Tibial artery (tissue), 4 donors: Measurements from ENCODE around the gene ATXN7.

Experiments used
- DNase-seq, 2 donors: peaks; one replicate each; pipeline ENCODE4 v3.0.0-alpha.2; 2019
- H3K27ac ChIP-seq, 2 donors: fragments of 200-600 bp; sonication (generic) in 1 of 2; 1 replicate in 1 of 2; 2 replicates in 1 of 2; pipeline ENCODE4 v1.5.1; 2018 to 2019; ENCODE audit warnings: mild to moderate bottlenecking in 1 of 2
- H3K27me3 ChIP-seq, 2 donors: fragments of 200-600 bp; sonication (generic) in 1 of 2; one replicate each; pipeline versions ENCODE4 v1.5.1 to v1.6.0; 2016 to 2019
- H3K36me3 ChIP-seq, 3 donors: fragments of 200-600 bp; sonication (generic) in 2 of 3; one replicate each; pipeline ENCODE4 v1.5.1; 2016 to 2019; ENCODE audit warnings: mild to moderate bottlenecking in 2 of 3
- H3K4me1 ChIP-seq, 4 donors: fragments of 200-600 bp; sonication (generic) in 2 of 4; 1 replicate in 3 of 4; 2 replicates in 1 of 4; pipeline ENCODE4 v1.5.1; 2016 to 2019
- H3K4me3 ChIP-seq, 2 donors: fragments of 200-600 bp; sonication (generic) in 1 of 2; 1 replicate in 1 of 2; 2 replicates in 1 of 2; pipeline ENCODE4 v1.5.1; 2018 to 2019; ENCODE audit warnings: mild to moderate bottlenecking in 2 of 2
- H3K9me3 ChIP-seq, 3 donors: fragments of 200-600 bp; sonication (generic) in 1 of 3; one replicate each; pipeline ENCODE4 v1.5.1; 2016 to 2019
- CTCF ChIP-seq, 2 experiments: fragments of 200-600 bp in 1 of 2; fragments of 450-650 bp in 1 of 2; IDR thresholded peaks; one replicate each; pipeline ENCODE4 v1.5.1; 2017 to 2019; ENCODE audit warnings: antibody characterized with exemption in 2 of 2, mild to moderate bottlenecking in 1 of 2, moderate library complexity in 1 of 2
- intact Hi-C: fragments of 100-400 bp; cut with DNase I; formaldehyde crosslinking; loops from one replicate; pipeline ENCODE4 v1.15.0; 2023; ENCODE audit warnings: low total_unique reads

The ATXN7 gene

DNA sequence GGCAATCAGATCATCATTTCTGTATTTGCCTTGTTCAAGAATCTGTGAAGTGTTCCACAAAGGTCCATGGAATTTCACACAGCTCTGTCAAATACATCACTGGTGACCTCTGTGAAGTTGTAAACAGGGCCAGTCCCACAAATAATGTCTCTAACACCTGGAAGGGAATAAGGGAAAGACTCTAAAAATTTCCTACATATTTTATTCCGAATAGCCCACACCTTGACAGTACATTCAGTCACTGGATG, 44.6 kb upstream of the ATXN7 start, which contains the start of gene C3orf49:
C3orf49 (plus strand) TSS at position 149 of the 248 bp plus-strand sequence. CDS start 173 bp downstream, outside the sequence.
- no peak within 1 kb of the TSS for H3K4me3 ChIP-seq
- intact Hi-C loops: loop anchor here (5.0 to 10.0 kb wide), 2 partner anchors 467 to 1194 kb away; no protein-coding TSS in a partner anchor

GRCh38 chr3:63824309-63824708, 39.4 kb upstream of the ATXN7 start:
- intact Hi-C loops: no loop called here
- Histone ChIP-seq H3K4me1 (no peaks in the 10 kb centered on the region), H3K4me3 (no peak overlapping the region), H3K27me3 (no peaks in the 10 kb centered on the region), H3K27ac (no peak overlapping the region), H3K9me3 (no peaks in the 10 kb centered on the region), H3K36me3 (peaks cover 0 to 11% (median 7%) of the 10 kb centered on the region in 3 donors)
- no peak for TF ChIP-seq CTCF (IDR thresholded peaks at IDR 0.05)
- no peak for DNase-seq

More for the DNA sequence above, 44.6 kb upstream of the ATXN7 start, which contains the start of gene C3orf49:
- no peak for DNase-seq
- Histone ChIP-seq H3K27me3 (no peaks in the 10 kb centered on the region), H3K9me3 (no peaks in the 10 kb centered on the region), H3K4me1 (no peaks in the 10 kb centered on the region), H3K36me3 (no peaks in the 10 kb centered on the region), H3K27ac (no peak within 1 kb of the TSS)
- TF ChIP-seq CTCF (IDR thresholded peaks at IDR 0.05): no peak

GRCh38 chr3:63830526-63830925, 33.1 kb upstream of the ATXN7 start:
- H3K27me3 ChIP-seq: no peaks in the 10 kb centered on the region
- no peak overlapping the region for H3K4me3 ChIP-seq
- no peak for DNase-seq
- H3K4me1 ChIP-seq: no peaks in the 10 kb centered on the region
- peaks cover 55 to 65% (median 62%) of the 10 kb centered on the region in 3 donors for H3K36me3 ChIP-seq
- intact Hi-C loops: no loop called here
- no peaks in the 10 kb centered on the region for H3K9me3 ChIP-seq
- no peak for TF ChIP-seq CTCF (IDR thresholded peaks at IDR 0.05)
- no peak overlapping the region for H3K27ac ChIP-seq

DNA sequence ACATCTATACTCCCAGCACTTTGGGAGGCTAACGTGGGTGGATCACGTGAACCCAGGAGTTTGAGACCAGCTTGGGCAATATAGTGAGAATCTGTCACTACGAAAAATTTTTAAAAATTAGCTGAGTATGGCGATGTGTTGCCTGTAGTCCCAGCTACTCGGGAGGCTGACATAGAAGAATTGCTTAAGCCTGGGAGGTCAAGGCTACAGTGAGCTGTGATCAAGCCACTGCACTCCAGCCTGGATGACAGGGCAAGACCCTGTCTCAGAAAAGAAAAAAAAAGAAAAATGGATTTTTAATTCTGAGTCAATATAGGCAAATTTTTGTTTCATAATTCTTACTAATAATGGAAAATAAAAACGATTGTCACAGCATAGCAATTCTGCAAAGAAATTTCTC, 31.3 kb upstream of the ATXN7 start:
- intact Hi-C loops: no loop called here
- Histone ChIP-seq H3K9me3 (no peaks in the 10 kb centered on the region), H3K4me3 (no peak overlapping the region), H3K27ac (no peak overlapping the region), H3K4me1 (no peaks in the 10 kb centered on the region), H3K36me3 (peaks cover 55 to 67% (median 61%) of the 10 kb centered on the region in 3 donors), H3K27me3 (no peaks in the 10 kb centered on the region)
- TF ChIP-seq CTCF (IDR thresholded peaks at IDR 0.05): no peak
- no peak for DNase-seq

GRCh38 chr3:63841704-63842103, 22.0 kb upstream of the ATXN7 start:
- no peak for DNase-seq
- no peak overlapping the region for H3K27ac ChIP-seq
- TF ChIP-seq CTCF (IDR thresholded peaks at IDR 0.05): no peak
- no peaks in the 10 kb centered on the region for H3K9me3 ChIP-seq
- H3K27me3 ChIP-seq: no peaks in the 10 kb centered on the region
- intact Hi-C loops: no loop called here
- no peaks in the 10 kb centered on the region for H3K4me1 ChIP-seq
- no peaks in the 10 kb centered on the region for H3K36me3 ChIP-seq
- no peak overlapping the region for H3K4me3 ChIP-seq

DNA sequence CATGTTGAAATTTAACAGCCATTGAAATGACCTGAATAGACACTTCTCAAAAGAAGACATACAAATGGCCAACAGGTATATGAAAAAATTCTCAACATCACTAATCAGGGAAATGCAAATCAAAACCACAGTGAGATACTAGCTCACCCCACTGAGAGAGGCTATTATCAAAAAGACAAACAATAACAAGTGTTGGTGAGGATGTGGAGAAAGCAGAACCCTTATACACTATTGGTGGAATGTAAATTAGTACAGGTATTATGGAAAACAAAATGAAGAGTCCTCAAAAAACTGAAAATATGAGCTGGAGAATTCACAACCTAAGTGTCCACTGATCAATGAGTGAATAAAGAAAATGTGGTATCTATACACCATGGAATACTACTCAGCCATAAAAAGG, 21.5 kb upstream of the ATXN7 start:
- H3K27ac ChIP-seq: no peak overlapping the region
- H3K36me3 ChIP-seq: no peaks in the 10 kb centered on the region
- DNase-seq: no peak
- H3K4me3 ChIP-seq: no peak overlapping the region
- intact Hi-C loops: no loop called here
- H3K4me1 ChIP-seq: no peaks in the 10 kb centered on the region
- TF ChIP-seq CTCF (IDR thresholded peaks at IDR 0.05): no peak
- no peaks in the 10 kb centered on the region for H3K27me3 ChIP-seq
- H3K9me3 ChIP-seq: no peaks in the 10 kb centered on the region
